Fibroblast of the aortic adventitia (primary cell): ENCODE results near the gene KRTAP9-9. TPM values are rescaled to one million over a fixed set of nuclear protein-coding genes. Genes with fewer than 3 reads are reported as not detected.
"Not testable (repeated sequence)": the region's sequence is repeated elsewhere in the genome, so short reads cannot be mapped to it uniquely, and the experiment has no call there.

Experiments used
- DNase-seq: peaks from one replicate; pipeline ENCODE4 v3.0.0-alpha.2; 2010; ENCODE audit warnings: low read depth
- H3K4me3 ChIP-seq: 2 replicates; pipeline ENCODE4 v1.5.1; 2011; ENCODE audit warnings: low read depth, mild to moderate bottlenecking, control low read depth, low read length, moderate library complexity
- total RNA-seq: library from RNA; depleted of rRNA; stranded (reverse); fragments of >200 nt; gene quantifications from 2 replicates; pipeline ENCODE4 v1.2.3, GENCODE V29; 2012; ENCODE audit warnings: low replicate concordance
- TF ChIP-seq, protein P1 (sequence below): IDR thresholded peaks from 2 replicates; pipeline ENCODE4 v1.5.1; 2011; ENCODE audit warnings: mild to moderate bottlenecking, low read length, control low read depth, inconsistent platforms; ENCODE audit not compliant: insufficient read depth

Gene KRTAP9-9
- total RNA-seq = not detected in 2 replicates

- not testable (repeated sequence) for DNase-seq, H3K4me3 ChIP-seq
Measured at GRCh38 chr17:41255381-41256290, at the start of gene KRTAP9-9. Gene KRTAP9-9 (plus strand): TSS chr17:41255384.

DNA sequence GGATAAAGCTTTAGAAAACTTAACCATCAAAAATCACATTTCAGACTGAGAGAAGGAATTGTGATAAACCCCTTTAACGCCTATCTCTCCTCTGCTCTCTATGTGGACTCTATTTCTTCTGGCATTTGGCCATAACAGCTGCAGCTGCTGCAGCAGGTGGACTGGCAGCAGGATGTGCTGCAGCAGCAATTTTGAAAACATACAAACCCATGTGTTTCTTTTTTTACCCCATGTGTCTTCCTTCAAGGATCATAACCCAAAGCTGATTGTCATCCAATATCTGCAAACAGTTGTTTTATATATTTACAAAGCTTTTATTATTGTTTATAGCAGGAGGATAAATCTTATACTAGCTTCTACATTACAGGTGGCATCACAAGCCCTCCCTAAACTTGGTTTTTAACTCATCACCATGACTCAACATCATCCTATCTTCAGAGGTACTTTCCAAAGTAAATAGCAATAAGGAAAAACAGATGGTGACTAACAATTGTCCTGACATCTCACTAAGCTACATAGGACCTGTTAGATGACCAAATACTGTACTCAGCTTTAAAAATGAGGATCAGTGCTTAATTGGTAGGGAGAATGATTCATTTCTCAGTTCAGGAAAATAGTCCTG, 43.2 kb upstream of the KRTAP9-9 start:
- H3K4me3 ChIP-seq = no peak overlapping the region
- TF ChIP-seq, protein P1, sequence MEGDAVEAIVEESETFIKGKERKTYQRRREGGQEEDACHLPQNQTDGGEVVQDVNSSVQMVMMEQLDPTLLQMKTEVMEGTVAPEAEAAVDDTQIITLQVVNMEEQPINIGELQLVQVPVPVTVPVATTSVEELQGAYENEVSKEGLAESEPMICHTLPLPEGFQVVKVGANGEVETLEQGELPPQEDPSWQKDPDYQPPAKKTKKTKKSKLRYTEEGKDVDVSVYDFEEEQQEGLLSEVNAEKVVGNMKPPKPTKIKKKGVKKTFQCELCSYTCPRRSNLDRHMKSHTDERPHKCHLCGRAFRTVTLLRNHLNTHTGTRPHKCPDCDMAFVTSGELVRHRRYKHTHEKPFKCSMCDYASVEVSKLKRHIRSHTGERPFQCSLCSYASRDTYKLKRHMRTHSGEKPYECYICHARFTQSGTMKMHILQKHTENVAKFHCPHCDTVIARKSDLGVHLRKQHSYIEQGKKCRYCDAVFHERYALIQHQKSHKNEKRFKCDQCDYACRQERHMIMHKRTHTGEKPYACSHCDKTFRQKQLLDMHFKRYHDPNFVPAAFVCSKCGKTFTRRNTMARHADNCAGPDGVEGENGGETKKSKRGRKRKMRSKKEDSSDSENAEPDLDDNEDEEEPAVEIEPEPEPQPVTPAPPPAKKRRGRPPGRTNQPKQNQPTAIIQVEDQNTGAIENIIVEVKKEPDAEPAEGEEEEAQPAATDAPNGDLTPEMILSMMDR = no peak
- peak; percentile 42 for DNase-seq

DNA sequence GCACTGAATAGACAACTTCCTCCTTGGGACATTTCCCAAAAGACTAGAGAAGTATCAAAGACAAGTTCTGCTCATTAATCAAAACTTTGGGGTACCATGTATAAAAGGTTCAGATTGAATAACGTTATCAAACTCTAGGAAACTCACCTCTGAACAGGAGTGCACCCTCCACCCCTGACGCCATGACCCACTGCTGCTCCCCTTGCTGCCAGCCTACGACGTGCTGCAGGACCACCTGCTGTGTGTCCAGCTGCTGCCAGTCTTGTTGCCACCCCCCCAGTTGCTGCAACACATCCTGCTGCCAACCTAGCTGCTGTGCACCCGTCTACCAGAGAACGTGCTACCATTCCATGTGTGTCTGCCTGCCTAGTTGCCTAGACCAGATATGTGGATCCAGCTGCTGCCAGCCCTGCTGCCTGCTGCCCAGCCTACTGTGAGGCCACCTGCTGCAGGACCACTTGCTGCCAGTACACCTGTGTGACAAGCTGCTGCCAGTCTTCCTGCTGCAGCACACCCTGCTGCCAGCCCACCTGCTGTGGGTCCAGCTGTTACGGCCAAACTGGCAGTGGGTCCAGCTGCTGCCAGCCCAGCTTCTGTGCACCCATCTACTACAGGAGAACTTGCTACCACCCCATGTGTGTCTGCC, 42.5 kb upstream of the KRTAP9-9 start:
- DNase-seq = no peak
- no peak overlapping the region for H3K4me3 ChIP-seq
- TF ChIP-seq, protein P1 = no peak

- TF ChIP-seq, protein P1 = no peak
- DNase-seq = no peak
Measured at GRCh38 chr17:41215681-41216080, 39.5 kb upstream of the KRTAP9-9 start.

GRCh38 chr17:41223821-41224220, 31.4 kb upstream of the KRTAP9-9 start:
- no peak overlapping the region for H3K4me3 ChIP-seq
- TF ChIP-seq, protein P1 = no peak
- DNase-seq = no peak

More at GRCh38 chr17:41215681-41216080, 39.5 kb upstream of the KRTAP9-9 start:
- no peak overlapping the region for H3K4me3 ChIP-seq

DNA sequence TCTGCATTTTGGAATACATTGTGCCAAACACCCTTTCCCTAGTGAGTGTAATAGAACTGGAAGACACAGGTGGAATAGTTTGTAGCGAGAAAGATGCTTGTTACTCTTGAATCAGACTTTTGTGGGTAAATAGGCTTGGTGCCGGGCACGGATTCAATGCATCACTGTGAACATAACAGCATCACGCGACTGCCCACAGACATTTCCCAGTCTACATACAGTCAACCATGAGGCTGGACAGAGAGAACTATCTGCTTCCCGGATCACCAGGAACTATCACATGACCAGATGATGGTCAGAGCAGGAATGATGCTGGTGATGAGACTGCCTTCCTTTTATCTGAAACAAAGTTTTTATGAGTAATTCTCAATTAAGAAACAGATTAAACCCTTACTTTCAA, 29.1 kb upstream of the KRTAP9-9 start:
- no peak for DNase-seq
- TF ChIP-seq, protein P1 = no peak
- H3K4me3 ChIP-seq = no peak overlapping the region

- not testable (repeated sequence) for DNase-seq, H3K4me3 ChIP-seq
Measured at GRCh38 chr17:41226598-41227095, 28.5 kb upstream of the KRTAP9-9 start, which contains the start of gene KRTAP9-2. Gene KRTAP9-2 (plus strand): TSS chr17:41226648. CDS start chr17:41226655, 7 bp downstream.
